Measurements from ENCODE around the gene TGFB1I1.
"Not testable (repeated sequence)": the region's sequence is repeated elsewhere in the genome, so short reads cannot be mapped to it uniquely, and the experiment has no call there.

Gene TGFB1I1

DNA sequence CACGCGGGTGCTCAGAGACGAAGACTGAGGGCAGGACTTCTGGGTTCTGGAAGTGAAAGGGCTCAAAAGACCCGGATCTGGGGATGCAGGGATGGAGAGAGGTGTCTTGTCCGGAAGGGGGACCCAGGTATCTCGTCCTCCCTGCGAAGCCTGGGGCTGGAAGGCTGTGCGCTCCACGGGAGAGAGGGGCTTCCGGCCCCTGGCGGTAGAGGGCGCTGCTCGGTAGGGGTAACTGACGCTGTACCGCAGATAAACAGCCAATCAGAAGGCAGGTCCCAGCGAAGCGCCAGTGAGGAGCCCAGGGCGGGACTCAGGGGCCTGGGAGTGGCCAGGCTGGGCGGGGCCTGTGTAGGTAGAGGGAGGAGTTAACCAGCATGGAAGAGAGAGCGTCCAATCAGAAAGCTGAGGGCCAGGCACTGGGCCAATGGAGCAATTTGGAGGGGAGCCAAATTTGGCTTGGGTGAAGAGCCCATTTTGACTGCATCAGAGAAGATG is 804 bp downstream of the TGFB1I1 start:
- peak in 1 of 2 donors; percentile 46 for DNase-seq

GRCh38 chr16:31473264-31473984 is 1.5 kb downstream of the TGFB1I1 start:
- no peak for DNase-seq

DNA sequence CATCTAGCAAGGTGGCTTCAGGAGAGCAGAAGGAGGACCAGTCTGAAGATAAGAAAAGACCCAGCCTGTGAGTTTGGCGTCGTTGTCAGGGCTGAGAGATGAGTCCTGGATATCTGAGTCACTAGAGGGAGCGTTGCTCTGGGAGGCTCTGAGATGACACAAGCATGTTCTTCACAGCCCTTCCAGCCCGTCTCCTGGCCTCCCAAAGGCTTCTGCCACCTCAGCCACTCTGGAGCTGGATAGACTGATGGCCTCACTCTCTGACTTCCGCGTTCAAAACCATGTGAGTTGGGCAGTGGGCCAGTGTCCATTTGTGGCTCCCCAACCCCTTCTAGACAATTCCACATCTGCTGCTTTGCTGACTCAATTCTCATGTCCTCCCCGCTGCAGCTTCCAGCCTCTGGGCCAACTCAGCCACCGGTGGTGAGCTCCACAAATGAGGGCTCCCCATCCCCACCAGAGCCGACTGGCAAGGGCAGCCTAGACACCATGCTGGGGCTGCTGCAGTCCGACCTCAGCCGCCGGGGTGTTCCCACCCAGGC is 2.3 kb downstream of the TGFB1I1 start:
- no peak for DNase-seq

DNA sequence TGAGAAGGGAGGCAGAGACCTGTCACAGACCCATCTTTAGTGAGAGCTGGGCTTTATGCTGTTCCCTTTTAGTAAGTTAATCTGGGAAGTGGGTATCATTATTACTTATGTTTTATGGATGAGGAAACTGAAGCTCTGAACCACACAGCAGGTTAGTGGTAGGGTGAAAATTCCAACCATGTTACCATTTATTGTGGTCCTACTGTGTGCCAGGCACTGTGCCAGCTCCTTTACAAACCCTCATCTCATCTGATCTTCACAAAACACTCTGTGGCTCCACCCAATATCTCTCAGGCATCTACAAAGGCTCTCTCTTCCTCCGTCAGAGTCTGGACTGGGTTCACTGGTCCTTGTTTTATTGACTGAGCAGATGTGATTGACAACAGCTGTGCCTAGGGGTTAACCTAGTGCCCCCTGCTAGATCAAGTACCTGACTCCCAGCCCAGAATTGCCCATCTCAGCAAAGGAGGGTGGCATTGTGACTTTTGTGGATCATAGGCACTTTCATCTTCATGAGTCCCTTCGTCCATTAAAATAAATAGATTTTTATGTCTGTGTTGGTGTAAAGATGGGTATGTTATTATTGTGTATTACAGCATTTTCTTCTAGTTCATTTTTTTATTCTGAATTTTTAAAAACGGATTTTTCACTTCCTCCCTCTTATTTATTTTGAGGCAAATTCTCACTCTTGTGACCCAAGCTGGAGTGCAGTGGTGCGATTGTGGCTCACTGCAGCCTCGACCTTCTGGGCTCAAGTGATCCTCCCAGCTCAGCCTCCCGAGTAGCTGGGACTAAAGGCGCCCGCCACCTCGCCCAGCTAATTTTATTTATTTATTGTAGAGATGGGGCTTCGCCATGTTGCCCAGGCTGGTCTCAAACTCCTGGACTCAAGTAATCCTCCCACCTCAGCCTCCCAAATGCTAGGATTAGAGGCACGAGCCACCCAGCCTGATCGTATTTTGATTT is 3.1 kb downstream of the TGFB1I1 start:
- DNase-seq, result no peak

- DNase-seq, result no peak
Observed at GRCh38 chr16:31475946-31476302, 4.0 kb downstream of the TGFB1I1 start.

DNA sequence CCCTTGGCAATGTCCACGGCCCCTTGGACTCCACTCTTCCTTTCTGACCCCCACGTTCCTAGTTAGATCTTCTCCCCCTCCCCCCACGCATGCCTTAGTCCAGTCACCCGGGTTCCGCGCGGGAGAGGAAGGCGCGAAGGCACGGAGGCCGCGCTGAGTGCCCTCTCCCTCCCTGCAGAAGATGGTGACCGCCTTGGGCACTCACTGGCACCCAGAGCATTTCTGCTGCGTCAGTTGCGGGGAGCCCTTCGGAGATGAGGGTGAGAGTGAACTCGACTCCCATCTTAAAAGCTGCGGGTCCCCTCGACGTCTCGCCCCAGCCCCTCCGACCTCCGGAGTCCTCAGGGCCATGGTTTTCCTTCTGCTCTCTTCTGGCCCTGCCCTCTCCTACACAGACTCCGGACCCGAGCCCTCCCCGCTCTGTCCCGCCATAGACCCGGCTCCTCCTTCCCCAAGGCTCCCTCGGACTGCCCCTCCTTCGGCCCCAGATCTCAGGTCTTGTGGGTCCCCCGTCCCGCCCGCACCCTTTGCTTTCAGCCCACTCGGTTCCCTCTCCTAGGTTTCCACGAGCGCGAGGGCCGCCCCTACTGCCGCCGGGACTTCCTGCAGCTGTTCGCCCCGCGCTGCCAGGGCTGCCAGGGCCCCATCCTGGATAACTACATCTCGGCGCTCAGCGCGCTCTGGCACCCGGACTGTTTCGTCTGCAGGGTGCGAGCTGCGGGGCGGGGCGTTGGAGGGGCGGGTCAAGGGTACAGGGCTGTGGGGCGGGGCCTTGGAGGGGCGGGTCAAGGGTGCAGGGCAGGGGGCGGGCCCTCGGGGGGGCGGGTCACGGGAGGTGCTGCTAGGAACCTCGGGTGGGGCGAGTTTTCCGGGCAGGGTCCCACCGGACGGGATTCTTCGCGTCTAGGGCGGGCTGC is 4.6 kb downstream of the TGFB1I1 start:
- peak; percentile 90 to 93 for DNase-seq

DNA sequence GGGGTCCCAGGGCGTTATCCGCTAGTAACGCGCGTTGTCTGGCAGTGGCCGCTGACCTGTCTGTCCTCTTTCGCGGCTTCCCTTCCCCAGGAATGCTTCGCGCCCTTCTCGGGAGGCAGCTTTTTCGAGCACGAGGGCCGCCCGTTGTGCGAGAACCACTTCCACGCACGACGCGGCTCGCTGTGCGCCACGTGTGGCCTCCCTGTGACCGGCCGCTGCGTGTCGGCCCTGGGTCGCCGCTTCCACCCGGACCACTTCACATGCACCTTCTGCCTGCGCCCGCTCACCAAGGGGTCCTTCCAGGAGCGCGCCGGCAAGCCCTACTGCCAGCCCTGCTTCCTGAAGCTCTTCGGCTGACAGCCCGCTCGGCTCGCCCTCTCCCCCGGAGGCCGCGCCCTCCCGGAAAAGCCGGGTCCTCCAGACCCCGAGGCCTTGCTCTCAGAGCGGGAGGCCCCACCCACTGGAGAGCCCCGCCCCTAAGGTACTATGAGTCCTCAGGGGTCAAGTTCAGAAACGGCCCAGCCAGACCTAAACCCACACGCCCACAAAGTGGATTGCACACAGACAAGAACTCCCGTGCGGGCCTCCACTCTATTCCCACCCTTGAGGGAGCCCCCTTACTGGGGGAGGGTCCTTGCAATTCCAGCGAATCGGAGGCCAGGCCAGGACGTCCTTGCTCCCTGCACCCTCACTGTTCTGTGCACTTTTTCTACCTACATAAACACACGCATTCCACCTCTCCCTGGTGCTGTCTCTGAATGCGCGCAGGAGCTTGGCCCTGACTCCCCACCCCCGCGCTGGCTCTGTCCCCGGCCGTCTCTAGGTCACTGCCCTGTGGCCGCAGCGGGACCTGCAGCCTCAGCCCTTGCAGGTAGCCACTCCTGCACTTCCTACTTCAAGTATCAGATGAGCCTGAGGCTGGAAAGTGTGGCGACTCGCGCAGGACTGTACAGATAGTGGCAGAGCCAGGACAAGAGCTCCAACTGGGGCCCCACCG is 5.6 kb downstream of the TGFB1I1 start:
- peak; percentile 44 to 53 for DNase-seq

- no peak for DNase-seq
Observed at GRCh38 chr16:31478956-31479355, 7.0 kb downstream of the TGFB1I1 start.

DNA sequence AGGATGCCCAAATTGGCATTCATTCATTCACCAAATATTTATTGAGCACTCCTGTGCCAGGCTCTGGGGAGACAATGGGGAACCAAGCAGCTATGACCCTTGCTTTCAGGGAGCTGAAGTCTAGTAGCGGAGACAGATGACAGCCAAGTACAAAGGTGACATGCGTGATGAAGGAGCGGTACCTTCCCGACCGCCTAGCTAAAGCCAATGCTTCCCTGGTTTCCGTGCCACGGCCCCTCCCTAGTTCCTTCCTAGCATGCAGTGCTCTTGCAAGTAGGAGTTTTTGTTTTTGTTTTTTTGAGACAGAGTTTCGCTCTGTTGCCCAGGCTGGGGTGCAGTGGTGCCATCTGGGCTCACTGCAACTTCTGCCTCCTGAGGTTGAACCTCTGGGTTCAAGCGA is 7.8 kb downstream of the TGFB1I1 start:
- no peak for DNase-seq

DNA sequence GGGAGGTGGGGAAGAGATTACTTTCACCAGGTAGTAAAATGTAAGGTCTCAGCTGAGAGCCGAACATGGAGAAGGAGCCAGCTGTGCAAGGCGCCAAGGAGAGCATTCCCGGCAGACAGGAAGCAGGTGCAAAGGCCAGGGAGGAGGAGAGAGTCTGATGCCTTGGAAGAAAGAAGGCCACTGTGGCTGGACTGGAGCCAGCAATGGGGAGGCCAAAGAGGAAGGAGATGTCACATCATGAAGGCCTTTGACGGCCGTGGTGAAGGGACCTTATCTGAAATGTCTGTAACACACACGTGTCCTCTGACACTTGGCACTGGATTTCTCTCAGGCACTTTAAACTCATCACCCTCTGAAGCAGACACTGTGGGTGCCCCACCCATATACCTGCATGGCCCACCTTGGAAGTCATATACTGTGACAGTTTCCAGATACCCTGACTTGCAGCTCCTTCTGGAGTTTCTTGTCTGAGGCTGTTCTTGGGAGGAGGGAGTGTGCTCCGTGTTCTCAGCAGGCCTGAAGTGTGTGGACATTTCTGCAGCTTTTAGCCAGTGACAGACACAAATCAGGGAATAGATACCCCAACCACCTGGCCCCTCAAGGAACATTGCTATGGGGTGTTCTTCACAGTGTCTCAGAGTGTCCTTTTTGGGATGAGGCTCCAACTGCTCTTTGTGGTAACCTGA is 9.0 kb downstream of the TGFB1I1 start:
- no peak for DNase-seq

DNA sequence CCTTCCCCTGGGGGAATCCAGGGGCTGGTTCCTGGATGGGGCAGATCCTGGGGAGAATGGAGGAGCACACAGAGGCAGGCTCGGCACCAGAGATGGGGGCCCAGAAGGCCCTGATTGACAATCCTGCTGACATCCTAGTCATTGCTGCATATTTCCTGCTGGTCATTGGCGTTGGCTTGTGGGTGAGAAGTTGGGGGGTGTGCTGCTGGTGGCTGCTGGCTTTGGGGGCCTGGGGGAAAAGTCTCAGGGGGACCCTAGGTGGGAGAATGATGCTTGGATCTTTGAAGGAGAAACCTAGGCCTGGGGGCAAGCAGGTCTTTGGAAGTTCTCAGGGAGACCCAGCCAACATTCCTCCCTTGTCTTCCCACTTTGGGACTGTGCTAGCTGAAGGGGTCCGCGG is 11.1 kb downstream of the TGFB1I1 start, which contains the start of gene SLC5A2:
Gene SLC5A2, plus strand, starts transcription at position 43 of the 400 bp plus-strand sequence. Its CDS starts 14 bp downstream, at position 57.
- no peak for DNase-seq

GRCh38 chr16:31484048-31484447 is 12.1 kb downstream of the TGFB1I1 start:
- DNase-seq, result not testable (repeated sequence)

DNA sequence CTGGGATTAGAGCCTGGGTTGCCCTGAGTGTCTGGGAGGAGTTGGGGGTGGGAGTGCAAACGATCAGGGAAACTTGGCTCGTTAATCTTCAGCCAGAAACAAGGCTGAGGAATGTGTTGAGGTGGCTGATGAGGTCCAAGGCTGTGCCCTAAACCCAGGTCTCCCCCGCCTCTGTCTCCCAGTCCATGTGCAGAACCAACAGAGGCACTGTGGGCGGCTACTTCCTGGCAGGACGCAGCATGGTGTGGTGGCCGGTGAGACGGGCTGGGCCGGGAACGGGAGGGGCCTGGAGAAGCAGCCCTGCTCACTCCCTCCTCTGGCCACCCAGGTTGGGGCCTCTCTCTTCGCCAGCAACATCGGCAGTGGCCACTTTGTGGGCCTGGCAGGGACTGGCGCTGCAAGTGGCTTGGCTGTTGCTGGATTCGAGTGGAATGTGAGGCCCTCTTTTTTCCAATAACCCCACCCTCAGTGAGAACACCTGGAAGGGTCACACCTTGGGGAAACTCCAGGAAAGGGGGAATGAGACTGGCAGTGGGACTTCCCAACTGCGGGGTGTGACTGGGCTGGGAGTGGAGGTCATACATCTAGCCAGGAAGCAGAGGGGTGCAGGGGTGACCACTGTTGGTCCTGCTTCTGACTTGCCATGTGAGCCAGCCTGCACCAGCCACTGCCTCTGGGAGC is 12.7 kb downstream of the TGFB1I1 start:
- no peak for DNase-seq

DNA sequence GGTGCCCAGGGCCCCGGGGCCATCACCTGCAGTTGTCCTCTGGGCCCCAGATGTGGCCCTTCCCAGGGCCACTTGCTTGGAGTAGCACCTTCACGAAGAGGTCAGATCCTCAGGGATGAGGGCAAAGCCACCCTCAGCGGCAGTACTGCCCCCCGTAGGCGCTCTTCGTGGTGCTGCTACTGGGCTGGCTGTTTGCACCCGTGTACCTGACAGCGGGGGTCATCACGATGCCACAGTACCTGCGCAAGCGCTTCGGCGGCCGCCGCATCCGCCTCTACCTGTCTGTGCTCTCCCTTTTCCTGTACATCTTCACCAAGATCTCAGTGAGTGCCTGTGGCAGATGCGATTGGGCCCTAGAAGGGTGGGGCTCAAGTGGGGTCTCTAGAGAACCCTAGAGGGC is 13.6 kb downstream of the TGFB1I1 start:
- no peak for DNase-seq

GRCh38 chr16:31486045-31486444 is 14.1 kb downstream of the TGFB1I1 start:
- DNase-seq, result no peak

GRCh38 chr16:31487071-31487719 is 15.2 kb downstream of the TGFB1I1 start:
- no peak for DNase-seq

DNA sequence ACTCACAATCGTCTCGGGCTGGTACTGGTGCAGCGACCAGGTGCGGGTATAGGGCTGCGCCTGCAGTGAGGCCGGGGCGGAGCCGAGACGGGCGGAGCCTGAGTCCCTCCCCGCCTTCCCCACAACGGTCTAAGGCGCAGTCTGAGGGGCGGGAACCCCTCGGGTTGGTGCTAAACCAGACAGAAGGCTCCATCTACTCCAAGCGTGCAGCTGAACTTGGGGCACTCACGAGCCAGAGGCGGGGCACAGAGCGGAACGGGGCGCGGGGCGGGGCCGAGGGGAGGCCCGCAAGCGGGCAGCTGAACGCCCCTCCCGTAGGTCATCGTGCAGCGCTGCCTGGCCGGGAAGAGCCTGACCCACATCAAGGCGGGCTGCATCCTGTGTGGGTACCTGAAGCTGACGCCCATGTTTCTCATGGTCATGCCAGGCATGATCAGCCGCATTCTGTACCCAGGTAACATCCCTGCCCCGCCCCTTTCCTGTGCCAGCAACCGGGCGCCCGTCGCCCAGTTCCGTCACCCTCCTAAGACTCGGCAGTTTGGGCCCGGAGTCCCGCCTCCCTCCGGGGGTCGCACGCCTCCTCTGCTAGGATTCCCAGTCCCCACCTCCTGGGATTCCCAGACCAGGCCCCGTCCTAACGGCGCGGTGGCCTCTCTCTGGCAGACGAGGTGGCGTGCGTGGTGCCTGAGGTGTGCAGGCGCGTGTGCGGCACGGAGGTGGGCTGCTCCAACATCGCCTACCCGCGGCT is 15.9 kb downstream of the TGFB1I1 start:
- peak; percentile 68 to 69 for DNase-seq

Measured in stimulated activated CD4-positive, alpha-beta T cell treated with anti-CD3 and anti-CD28 coated beads, Interleukin-2, amount 100 ng/mL, for 24 hours (primary cell).